Fibroblast of lung (primary cell): Measurements from ENCODE around the gene PLEKHG7. TPM values are rescaled to one million over a fixed set of nuclear protein-coding genes. Genes with fewer than 3 reads are reported as not detected.
"Not testable (repeated sequence)": the region's sequence is repeated elsewhere in the genome, so short reads cannot be mapped to it uniquely, and the experiment has no call there.

Experiments
- DNase-seq, 2 donors: peaks; one replicate each; pipeline versions ENCODE4 v3.0.0 to v3.0.0-alpha.2; 2010; ENCODE audit warnings: low read depth in 2 of 2
- H2AFZ ChIP-seq: 2 replicates; pipeline ENCODE4 v1.5.1; 2012; ENCODE audit warnings: low read length, control low read depth, inconsistent platforms
- H3K27ac ChIP-seq: 2 replicates; pipeline ENCODE4 v1.5.1; 2011; ENCODE audit warnings: low read length, control low read depth; ENCODE audit not compliant: insufficient read depth
- H3K27me3 ChIP-seq: 2 replicates; pipeline ENCODE4 v1.5.1; 2011; ENCODE audit warnings: mild to moderate bottlenecking, low read length; ENCODE audit not compliant: control insufficient read depth, insufficient read depth
- H3K36me3 ChIP-seq: 2 replicates; pipeline ENCODE4 v1.5.1; 2011; ENCODE audit warnings: low read length; ENCODE audit not compliant: control insufficient read depth, insufficient read depth
- H3K4me1 ChIP-seq: 2 replicates; pipeline ENCODE4 v1.5.1; 2011; ENCODE audit warnings: low read length; ENCODE audit not compliant: control insufficient read depth, insufficient read depth; ENCODE audit errors: extremely low read depth
- H3K4me2 ChIP-seq: 2 replicates; pipeline ENCODE4 v1.5.1; 2011; ENCODE audit warnings: low read length, control low read depth; ENCODE audit not compliant: insufficient read depth; ENCODE audit errors: extremely low read depth
- H3K4me3 ChIP-seq, 4 experiments: fragments of 200-600 bp in 1 of 4; sonication (generic) in 1 of 4; replicated peaks in 1 of 4; 2 replicates each; pipeline ENCODE4 v1.5.1; 2011 to 2016; ENCODE audit warnings: low read length in 4 of 4, low read depth in 3 of 4, mild to moderate bottlenecking in 3 of 4, control low read depth in 2 of 4, inconsistent platforms in 1 of 4, mixed read lengths in 1 of 4; ENCODE audit not compliant: insufficient read depth in 1 of 4; ENCODE audit errors: control extremely low read depth in 1 of 4
- H3K79me2 ChIP-seq: 2 replicates; pipeline ENCODE4 v1.5.1; 2012; ENCODE audit warnings: mild to moderate bottlenecking, low read length, inconsistent platforms; ENCODE audit not compliant: control insufficient read depth, insufficient read depth
- H3K9ac ChIP-seq: 2 replicates; pipeline ENCODE4 v1.5.1; 2011; ENCODE audit warnings: mild to moderate bottlenecking, low read length, control low read depth; ENCODE audit not compliant: insufficient read depth
- H3K9me3 ChIP-seq: 2 replicates; pipeline ENCODE4 v1.5.1; 2012; ENCODE audit warnings: low read depth, low read length; ENCODE audit not compliant: control insufficient read depth, insufficient read depth
- H4K20me1 ChIP-seq: 2 replicates; pipeline ENCODE4 v1.5.1; 2011; ENCODE audit warnings: low read length; ENCODE audit not compliant: control insufficient read depth, insufficient read depth; ENCODE audit errors: extremely low read depth
- EZH2 ChIP-seq: IDR thresholded peaks from 2 replicates; pipeline ENCODE4 v1.5.1; 2012; ENCODE audit warnings: low read length, control low read depth, mild to moderate bottlenecking; ENCODE audit errors: missing control alignments
- polyA plus RNA-seq, 2 donors: library from polyadenylated mRNA; depleted of rRNA in 1 of 2; stranded (reverse) in 1 of 2; unstranded in 1 of 2; fragments of >200 nt; gene quantifications; 2 replicates each; pipeline ENCODE4 v1.2.1, GENCODE V29; 2011 to 2012; ENCODE audit warnings: missing spikeins in 1 of 2
- total RNA-seq: library from RNA; depleted of rRNA; stranded (reverse); fragments of >200 nt; gene quantifications from 2 replicates; pipeline ENCODE4 v1.2.1, GENCODE V29; 2014
- TF ChIP-seq, protein P1 (sequence below), 2 donors: IDR thresholded peaks in 1 of 2; conservative IDR thresholded peaks in 1 of 2; 1 replicate in 1 of 2; 2 replicates in 1 of 2; pipeline ENCODE4 v1.5.1; 2011 to 2012; ENCODE audit warnings: low read length in 2 of 2, control low read depth in 1 of 2, inconsistent platforms in 1 of 2, low read depth in 1 of 2, mild to moderate bottlenecking in 1 of 2

Gene PLEKHG7
- total and polyA plus RNA-seq, 2 donors (not counting 1 experiment from before 2014, with no cell fraction given) = not detected

DNA sequence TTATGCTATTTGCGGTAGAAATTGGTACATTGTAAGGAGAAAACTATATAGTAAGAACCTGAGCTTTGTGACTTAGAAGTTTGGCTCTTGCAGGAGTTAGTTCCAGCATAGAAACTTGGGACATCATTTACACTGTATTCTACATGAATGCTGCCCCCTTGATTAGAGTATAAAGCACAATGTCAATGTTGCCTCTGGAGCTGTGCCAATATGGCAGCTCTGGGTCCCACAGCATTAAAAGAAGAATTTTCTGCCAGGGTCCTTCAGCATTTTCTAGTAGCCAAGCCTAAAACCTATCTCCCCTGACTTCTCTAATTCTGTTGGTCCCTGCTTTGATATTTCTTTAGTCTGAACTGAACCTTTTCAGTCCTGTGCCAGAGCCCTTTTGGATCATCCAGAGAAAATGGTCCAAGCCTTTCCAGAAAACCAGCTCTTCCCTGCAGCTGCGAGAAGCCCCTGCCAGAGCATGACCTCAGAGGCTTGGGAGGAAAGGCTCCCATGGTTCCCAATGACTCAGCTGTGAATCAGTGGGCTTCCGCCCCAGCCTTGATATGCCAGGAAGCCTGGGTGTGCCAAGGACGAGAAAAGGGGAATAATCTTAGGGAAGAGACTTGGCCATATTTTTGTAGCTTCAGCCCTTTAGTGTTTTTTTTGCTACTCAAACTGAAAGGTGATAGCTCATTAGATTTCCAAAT, 43.2 kb downstream of the PLEKHG7 start:
- Histone ChIP-seq H3K4me2 (peak overlapping the region; percentile 36), H3K27me3 (no peaks in the 10 kb centered on the region), H3K9ac (no peak overlapping the region), H3K79me2 (no peaks in the 10 kb centered on the region), H3K9me3 (no peaks in the 10 kb centered on the region), H3K36me3 (no peaks in the 10 kb centered on the region), H3K4me1 (peaks cover 7% of the 10 kb centered on the region), H3K4me3 (no peak overlapping the region), H3K27ac (peak overlapping the region; percentile 73), H4K20me1 (no peaks in the 10 kb centered on the region), H2AFZ (peak overlapping the region; percentile 37)
- no peak for TF ChIP-seq EZH2
- TF ChIP-seq, protein P1, sequence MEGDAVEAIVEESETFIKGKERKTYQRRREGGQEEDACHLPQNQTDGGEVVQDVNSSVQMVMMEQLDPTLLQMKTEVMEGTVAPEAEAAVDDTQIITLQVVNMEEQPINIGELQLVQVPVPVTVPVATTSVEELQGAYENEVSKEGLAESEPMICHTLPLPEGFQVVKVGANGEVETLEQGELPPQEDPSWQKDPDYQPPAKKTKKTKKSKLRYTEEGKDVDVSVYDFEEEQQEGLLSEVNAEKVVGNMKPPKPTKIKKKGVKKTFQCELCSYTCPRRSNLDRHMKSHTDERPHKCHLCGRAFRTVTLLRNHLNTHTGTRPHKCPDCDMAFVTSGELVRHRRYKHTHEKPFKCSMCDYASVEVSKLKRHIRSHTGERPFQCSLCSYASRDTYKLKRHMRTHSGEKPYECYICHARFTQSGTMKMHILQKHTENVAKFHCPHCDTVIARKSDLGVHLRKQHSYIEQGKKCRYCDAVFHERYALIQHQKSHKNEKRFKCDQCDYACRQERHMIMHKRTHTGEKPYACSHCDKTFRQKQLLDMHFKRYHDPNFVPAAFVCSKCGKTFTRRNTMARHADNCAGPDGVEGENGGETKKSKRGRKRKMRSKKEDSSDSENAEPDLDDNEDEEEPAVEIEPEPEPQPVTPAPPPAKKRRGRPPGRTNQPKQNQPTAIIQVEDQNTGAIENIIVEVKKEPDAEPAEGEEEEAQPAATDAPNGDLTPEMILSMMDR (conservative IDR thresholded peaks at IDR 0.05 in 1 of 2, IDR thresholded peaks at IDR 0.05 in 1 of 2; ENCODE audit: low read depth in 1 of 2, low read length in 2 of 2) = no peak
- DNase-seq = peak; percentile 98

DNA sequence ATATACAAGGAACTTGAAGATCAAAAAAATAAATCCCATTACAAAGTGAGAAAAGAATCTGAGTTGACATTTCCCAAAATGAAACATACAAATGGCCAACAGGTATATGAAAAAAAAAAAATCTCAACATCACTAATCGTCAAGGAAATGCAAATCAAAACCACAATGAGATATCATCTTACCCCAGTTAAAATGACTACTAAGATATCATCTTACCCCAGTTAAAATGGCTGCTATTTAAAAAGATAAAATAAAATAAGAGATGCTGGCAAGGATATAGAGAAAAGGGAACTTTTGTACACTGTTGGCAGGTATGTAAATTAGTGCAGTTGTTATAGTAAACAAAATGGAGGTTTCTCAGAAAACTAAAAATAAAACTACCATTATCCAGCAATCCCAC, 44.4 kb downstream of the PLEKHG7 start:
- Histone ChIP-seq H3K9ac (no peak overlapping the region), H3K36me3 (no peaks in the 10 kb centered on the region), H3K9me3 (no peaks in the 10 kb centered on the region), H3K4me3 (no peak overlapping the region), H3K4me2 (no peak overlapping the region), H3K4me1 (peaks cover 7% of the 10 kb centered on the region), H2AFZ (no peak overlapping the region), H3K27ac (no peak overlapping the region), H3K27me3 (no peaks in the 10 kb centered on the region), H4K20me1 (no peaks in the 10 kb centered on the region), H3K79me2 (no peaks in the 10 kb centered on the region)
- no peak for TF ChIP-seq EZH2
- TF ChIP-seq, protein P1 (conservative IDR thresholded peaks at IDR 0.05 in 1 of 2, IDR thresholded peaks at IDR 0.05 in 1 of 2; ENCODE audit: low read depth in 1 of 2, low read length in 2 of 2) = no peak
- no peak for DNase-seq

DNA sequence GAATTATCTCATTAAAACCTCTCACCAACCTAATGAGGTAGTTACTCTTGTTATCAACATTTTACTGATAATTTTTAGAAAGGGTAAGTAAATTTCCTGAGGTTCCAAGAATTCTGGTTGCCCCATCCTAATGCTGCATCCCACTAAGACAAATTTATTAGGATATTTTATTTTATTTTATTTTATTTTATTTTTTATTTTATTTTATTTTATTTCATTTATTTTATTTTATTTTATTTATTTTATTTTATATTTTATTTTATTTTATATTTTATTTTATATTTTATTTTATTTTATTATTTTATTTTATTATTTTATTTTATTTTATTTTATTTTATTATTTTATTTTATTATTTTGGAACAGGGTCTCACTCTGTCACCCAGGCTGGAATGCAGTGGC, 46.9 kb downstream of the PLEKHG7 start:
- DNase-seq, H3K36me3 ChIP-seq: not testable (repeated sequence)

More for the DNA sequence above, 46.9 kb downstream of the PLEKHG7 start:
- not testable (repeated sequence) for H2AFZ ChIP-seq, H3K4me1 ChIP-seq, H3K27ac ChIP-seq, H3K27me3 ChIP-seq, H4K20me1 ChIP-seq, H3K9ac ChIP-seq, H3K9me3 ChIP-seq, H3K79me2 ChIP-seq, H3K4me3 ChIP-seq, H3K4me2 ChIP-seq
